Ramos (cell line): ENCODE results near the gene DMD.

Experiments used
- in situ Hi-C: fragments of 300-500 bp; cut with MboI; formaldehyde crosslinking; loops from one replicate; pipeline ENCODE4 v1.14.3; 2022; ENCODE audit warnings: low sequenced_read_pairs; ENCODE audit not compliant: unreplicated experiment

DMD gene

GRCh38 chrX:32139476-32139875 lies 1071.9 kb downstream of the DMD start:
- in situ Hi-C loops: no loop called here

GRCh38 chrX:32137525-32137924 lies 1073.8 kb downstream of the DMD start:
- in situ Hi-C loops: no loop called here

- in situ Hi-C loops: no loop called here
Measured at GRCh38 chrX:32126997-32127396, 1084.4 kb downstream of the DMD start.

GRCh38 chrX:32118832-32119231 lies 1092.5 kb downstream of the DMD start:
- in situ Hi-C loops: no loop called here

- in situ Hi-C loops: no loop called here
Measured at GRCh38 chrX:32116047-32116446, 1095.3 kb downstream of the DMD start.

- in situ Hi-C loops: no loop called here
Measured at GRCh38 chrX:32087663-32088062, 1123.7 kb downstream of the DMD start.

GRCh38 chrX:32084757-32085156 lies 1126.6 kb downstream of the DMD start:
- in situ Hi-C loops: no loop called here

- in situ Hi-C loops: no loop called here
Measured at GRCh38 chrX:32048285-32048684, 1163.1 kb downstream of the DMD start.

GRCh38 chrX:32045149-32045548 lies 1166.2 kb downstream of the DMD start:
- in situ Hi-C loops: no loop called here

GRCh38 chrX:32041181-32041580 lies 1170.2 kb downstream of the DMD start:
- in situ Hi-C loops: no loop called here

- in situ Hi-C loops: no loop called here
Measured at GRCh38 chrX:32026772-32027171, 1184.6 kb downstream of the DMD start.

- in situ Hi-C loops: no loop called here
Measured at GRCh38 chrX:32024072-32024471, 1187.3 kb downstream of the DMD start.

GRCh38 chrX:32016195-32016594 lies 1195.2 kb downstream of the DMD start:
- in situ Hi-C loops: no loop called here

GRCh38 chrX:32010948-32011347 lies 1200.4 kb downstream of the DMD start:
- in situ Hi-C loops: no loop called here

GRCh38 chrX:32010212-32010611 lies 1201.1 kb downstream of the DMD start:
- in situ Hi-C loops: no loop called here

- in situ Hi-C loops: no loop called here
Measured at GRCh38 chrX:31993637-31994036, 1217.7 kb downstream of the DMD start.

- in situ Hi-C loops: no loop called here
Measured at GRCh38 chrX:31988975-31989374, 1222.4 kb downstream of the DMD start.

- in situ Hi-C loops: no loop called here
Measured at GRCh38 chrX:31981546-31982062, 1229.7 kb downstream of the DMD start.

- in situ Hi-C loops: no loop called here
Measured at GRCh38 chrX:31969714-31970113, 1241.6 kb downstream of the DMD start.

GRCh38 chrX:31962256-31962655 lies 1249.1 kb downstream of the DMD start:
- in situ Hi-C loops: no loop called here

- in situ Hi-C loops: no loop called here
Measured at GRCh38 chrX:31934842-31935370, 1276.4 kb downstream of the DMD start.

- in situ Hi-C loops: no loop called here
Measured at GRCh38 chrX:31934015-31934414, 1277.3 kb downstream of the DMD start.

GRCh38 chrX:31932769-31933168 lies 1278.6 kb downstream of the DMD start:
- in situ Hi-C loops: no loop called here
